GM12801 (cell line): ENCODE data around the gene PHLDA3.

ENCODE experiments used
- CTCF ChIP-seq: IDR thresholded peaks from one replicate; pipeline ENCODE4 v1.5.1; 2011; ENCODE audit warnings: control low read depth; ENCODE audit not compliant: insufficient read length; ENCODE audit errors: extremely low read depth

PHLDA3 gene

GRCh38 chr1:201513498-201514243 lies 44.7 kb upstream of the PHLDA3 start:
- TF ChIP-seq CTCF: no peak

- no peak for TF ChIP-seq CTCF
Observed at GRCh38 chr1:201511941-201512539, 43.1 kb upstream of the PHLDA3 start.

- TF ChIP-seq CTCF: no peak
Observed at GRCh38 chr1:201511396-201511940, 42.5 kb upstream of the PHLDA3 start.

- TF ChIP-seq CTCF: no peak
Observed at GRCh38 chr1:201510734-201511133, 41.7 kb upstream of the PHLDA3 start.

- no peak for TF ChIP-seq CTCF
Observed at GRCh38 chr1:201509601-201510374, 40.8 kb upstream of the PHLDA3 start.

GRCh38 chr1:201508809-201509208 lies 39.8 kb upstream of the PHLDA3 start:
- TF ChIP-seq CTCF: no peak

- TF ChIP-seq CTCF: no peak
Observed at GRCh38 chr1:201507360-201507675, 38.3 kb upstream of the PHLDA3 start.
